Spleen (tissue), 11 donors: ENCODE measurements around the gene MBTPS1. TPM values are rescaled to one million over a fixed set of nuclear protein-coding genes. Genes with fewer than 3 reads are reported as not detected.

Source experiments
- DNase-seq: peaks from one replicate; pipeline ENCODE4 v3.0.0-alpha.2; 2020
- H3K27ac ChIP-seq, 8 donors: fragments of 200-600 bp; sonication (generic) in 7 of 8; 1 replicate in 4 of 8; 2 replicates in 4 of 8; pipeline versions ENCODE4 v1.5.0 to v1.8.0; 2016 to 2021; ENCODE audit warnings: inconsistent platforms in 4 of 8, mild to moderate bottlenecking in 4 of 8, moderate library complexity in 1 of 8
- H3K27me3 ChIP-seq, 7 donors: fragments of 200-600 bp; sonication (generic) in 6 of 7; replicated peaks in 1 of 7; 1 replicate in 4 of 7; 2 replicates in 3 of 7; pipeline versions ENCODE4 v1.5.0 to v1.8.0; 2016 to 2021; ENCODE audit warnings: inconsistent platforms in 3 of 7, mild to moderate bottlenecking in 1 of 7
- H3K36me3 ChIP-seq, 6 donors: fragments of 200-600 bp; sonication (generic) in 5 of 6; 1 replicate in 4 of 6; 2 replicates in 2 of 6; pipeline versions ENCODE4 v1.5.0 to v1.8.0; 2016 to 2021; ENCODE audit warnings: inconsistent platforms in 2 of 6
- H3K4me1 ChIP-seq, 6 donors: fragments of 200-600 bp; sonication (generic) in 5 of 6; 1 replicate in 3 of 6; 2 replicates in 3 of 6; pipeline versions ENCODE4 v1.5.0 to v1.8.0; 2016 to 2021; ENCODE audit warnings: inconsistent platforms in 3 of 6
- H3K4me3 ChIP-seq, 8 donors: fragments of 200-600 bp; sonication (generic) in 7 of 8; 1 replicate in 4 of 8; 2 replicates in 4 of 8; pipeline versions ENCODE4 v1.5.0 to v1.8.0; 2016 to 2021; ENCODE audit warnings: inconsistent platforms in 4 of 8, mild to moderate bottlenecking in 4 of 8, moderate library complexity in 2 of 8
- H3K9me3 ChIP-seq, 8 donors: fragments of 200-600 bp; sonication (generic) in 7 of 8; 1 replicate in 4 of 8; 2 replicates in 4 of 8; pipeline versions ENCODE4 v1.5.0 to v1.8.0; 2016 to 2021; ENCODE audit warnings: inconsistent platforms in 4 of 8
- CTCF ChIP-seq, 11 experiments: fragments of 200-600 bp in 7 of 11; fragments of 450-650 bp in 4 of 11; sonication (generic) in 4 of 11; IDR thresholded peaks in 8 of 11; conservative IDR thresholded peaks in 3 of 11; 1 replicate in 7 of 11; 2 replicates in 4 of 11; pipeline versions ENCODE4 v1.4.0 to v1.8.0; 2016 to 2021; ENCODE audit warnings: antibody characterized with exemption in 11 of 11, inconsistent platforms in 4 of 11, mild to moderate bottlenecking in 1 of 11
- POLR2A ChIP-seq, 3 donors: fragments of 450-650 bp; IDR thresholded peaks; one replicate each; pipeline ENCODE4 v1.5.1; 2017; ENCODE audit warnings: antibody characterized with exemption in 3 of 3, mild to moderate bottlenecking in 1 of 3
- POLR2AphosphoS5 ChIP-seq, 3 donors: sonication (generic); formaldehyde crosslinking; IDR thresholded peaks; one replicate each; pipeline ENCODE4 v1.5.1; 2017; ENCODE audit warnings: antibody characterized with exemption in 3 of 3
- WGBS, 5 donors: extraction: QIAGEN DNeasy Blood & Tissue Kit in 3 of 5; methylation state at CpG; one replicate each; pipeline versions ENCODE4 v1.1.5 to v1.1.7; 2013 to 2018; 5-methylcytosine and 5-hydroxymethylcytosine counted together
- intact Hi-C: fragments of 100-400 bp; cut with DNase I; formaldehyde crosslinking; loops from one replicate; pipeline ENCODE4 v1.15.0; 2023; ENCODE audit warnings: low total_unique reads
- polyA plus RNA-seq, 3 donors: library from polyadenylated mRNA; stranded (reverse); fragments of 200-250 nt; gene quantifications; one replicate each; pipeline ENCODE4 v1.2.1, GENCODE V29; 2013
- total RNA-seq, 7 donors: library from RNA; depleted of rRNA in 3 of 7; stranded (reverse); fragments of >200 nt in 3 of 7; fragmentation: NEBNext Ultra II Directional in 4 of 7; extraction: Animal tissue kit (Norgen Biotek cat#: 25700) in 4 of 7; gene quantifications; one replicate each; pipeline versions ENCODE4 v1.1.0 to v1.2.1, GENCODE V29; 2016 to 2021
- donor health status: healthy with polysubstance abuse.
- donor health status: DM: no; HTN: no; CAD: no; lungs with moderate emphysema.
- donor health status: DM: no; HTN: no; CAD: no.
- donor health status: Bipolar disorder and iron deficiency.
- donor health status: healthy.
- donor health status: DM: no; HTN: no; CAD: no.
- donor health status: DM: yes; HTN: yes; CAD: no.

Gene MBTPS1
- total and polyA plus RNA-seq, 10 donors: 34.5 to 121 (median 91.1) TPM

- no peak for TF ChIP-seq POLR2A (IDR thresholded peaks at IDR 0.05)
- no peak for TF ChIP-seq CTCF (IDR thresholded peaks at IDR 0.05 in 8 of 11, conservative IDR thresholded peaks at IDR 0.05 in 3 of 11)
- TF ChIP-seq POLR2AphosphoS5 (IDR thresholded peaks at IDR 0.05): no peak
- H3K9me3 ChIP-seq: no peaks in the 10 kb centered on the region
- no peak overlapping the region for H3K27ac ChIP-seq
- peaks cover under 1 to 100% (median 78%) of the 10 kb centered on the region in 6 donors for H3K36me3 ChIP-seq
- H3K4me3 ChIP-seq: no peak overlapping the region
- intact Hi-C loops: no loop called here
- no peaks in the 10 kb centered on the region for H3K27me3 ChIP-seq
- no peak for DNase-seq
- WGBS, 5 donors: 93 to 96% (median 93%) methylated on average over 11 of the region's 11 CpGs
- peaks cover 0 to 11% (median 4%) of the 10 kb centered on the region in 6 donors for H3K4me1 ChIP-seq
Observed at GRCh38 chr16:84075376-84075775, 41.4 kb downstream of the MBTPS1 start.

GRCh38 chr16:84074721-84075120, 42.0 kb downstream of the MBTPS1 start:
- H3K4me3 ChIP-seq: no peak overlapping the region
- H3K4me1 ChIP-seq: peaks cover 0 to 8% (median 2%) of the 10 kb centered on the region in 6 donors
- TF ChIP-seq POLR2A (IDR thresholded peaks at IDR 0.05) (no peak), CTCF (IDR thresholded peaks at IDR 0.05 in 8 of 11, conservative IDR thresholded peaks at IDR 0.05 in 3 of 11) (no peak), POLR2AphosphoS5 (IDR thresholded peaks at IDR 0.05) (no peak)
- intact Hi-C loops: no loop called here
- DNase-seq: no peak
- H3K9me3 ChIP-seq: no peaks in the 10 kb centered on the region
- no peaks in the 10 kb centered on the region for H3K27me3 ChIP-seq
- WGBS, 5 donors: 87 to 99% (median 97%) methylated on average over 3 of the region's 3 CpGs
- H3K36me3 ChIP-seq: peaks cover 4 to 100% (median 78%) of the 10 kb centered on the region in 6 donors
- no peak overlapping the region for H3K27ac ChIP-seq

GRCh38 chr16:84072014-84072413, 44.7 kb downstream of the MBTPS1 start:
- 85 to 93% (median 90%) methylated on average over 10 of the region's 10 CpGs for WGBS, 5 donors
- no peak for DNase-seq
- no peak overlapping the region for H3K27ac ChIP-seq
- H3K9me3 ChIP-seq: no peaks in the 10 kb centered on the region
- TF ChIP-seq CTCF (IDR thresholded peaks at IDR 0.05 in 8 of 11, conservative IDR thresholded peaks at IDR 0.05 in 3 of 11) (no peak), POLR2AphosphoS5 (IDR thresholded peaks at IDR 0.05) (no peak), POLR2A (IDR thresholded peaks at IDR 0.05) (no peak)
- H3K27me3 ChIP-seq: no peaks in the 10 kb centered on the region
- peaks cover 0 to 23% (median 0%) of the 10 kb centered on the region in 6 donors for H3K4me1 ChIP-seq
- peaks cover 9 to 100% (median 90%) of the 10 kb centered on the region in 6 donors for H3K36me3 ChIP-seq
- no peak overlapping the region for H3K4me3 ChIP-seq
- intact Hi-C loops: no loop called here

DNA sequence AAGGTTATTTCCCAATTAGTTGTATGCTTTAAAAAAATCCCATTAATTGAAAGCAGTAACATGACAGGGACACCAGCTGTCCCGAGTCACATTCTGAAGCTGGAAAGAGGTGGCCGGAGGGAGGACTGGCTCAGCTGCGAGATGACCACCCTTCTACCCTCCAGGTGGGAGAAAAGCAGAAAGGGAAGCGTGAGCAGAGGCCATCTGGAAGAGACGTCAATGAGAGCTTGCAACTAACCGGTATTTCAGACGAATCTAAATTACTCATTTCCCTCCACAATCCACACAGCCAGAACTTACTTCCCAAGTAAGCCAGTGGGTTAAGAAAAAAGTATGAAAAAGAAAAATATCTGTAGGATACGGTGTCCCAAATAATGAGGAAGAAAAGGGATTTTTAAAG, 45.6 kb downstream of the MBTPS1 start:
- no peak for DNase-seq

More for the DNA sequence above, 45.6 kb downstream of the MBTPS1 start:
- Histone ChIP-seq H3K36me3 (peaks cover 11 to 100% (median 93%) of the 10 kb centered on the region in 6 donors), H3K9me3 (no peaks in the 10 kb centered on the region), H3K27ac (no peak overlapping the region), H3K4me3 (no peak overlapping the region), H3K27me3 (no peaks in the 10 kb centered on the region), H3K4me1 (peaks cover 0 to 23% (median 0%) of the 10 kb centered on the region in 6 donors)
- TF ChIP-seq POLR2AphosphoS5 (IDR thresholded peaks at IDR 0.05) (no peak), CTCF (IDR thresholded peaks at IDR 0.05 in 8 of 11, conservative IDR thresholded peaks at IDR 0.05 in 3 of 11) (no peak), POLR2A (IDR thresholded peaks at IDR 0.05) (no peak)
- 83 to 92% (median 87%) methylated on average over 8 of the region's 8 CpGs for WGBS, 5 donors
- intact Hi-C loops: no loop called here
